Ishikawa (cell line): ENCODE results near the gene SCIMP.

Source experiments
- CEBPB ChIP-seq: IDR thresholded peaks from 2 replicates; pipeline ENCODE4 v1.6.1; 2012
- CREB1 ChIP-seq: IDR thresholded peaks from 2 replicates; pipeline ENCODE4 v1.6.1; 2012; ENCODE audit warnings: low read depth
- EGR1 ChIP-seq: IDR thresholded peaks from 2 replicates; pipeline ENCODE4 v1.6.1; 2012
- EP300 ChIP-seq: IDR thresholded peaks from 2 replicates; pipeline ENCODE4 v1.6.1; 2012; ENCODE audit warnings: borderline replicate concordance
- FOXM1 ChIP-seq: IDR thresholded peaks from 2 replicates; pipeline ENCODE4 v1.6.1; 2012; ENCODE audit warnings: low read depth, borderline replicate concordance
- MAX ChIP-seq: IDR thresholded peaks from 2 replicates; pipeline ENCODE4 v1.6.1; 2012
- NFIC ChIP-seq: IDR thresholded peaks from 2 replicates; pipeline ENCODE4 v1.6.1; 2012
- RAD21 ChIP-seq: IDR thresholded peaks from 2 replicates; pipeline ENCODE4 v1.6.1; 2012; ENCODE audit warnings: low read depth
- REST ChIP-seq: IDR thresholded peaks from 2 replicates; pipeline ENCODE4 v1.6.1; 2012; ENCODE audit warnings: low read depth, mild to moderate bottlenecking
- TAF1 ChIP-seq: IDR thresholded peaks from 2 replicates; pipeline ENCODE4 v1.6.1; 2012; ENCODE audit warnings: low read depth, mild to moderate bottlenecking
- TCF12 ChIP-seq: IDR thresholded peaks from 2 replicates; pipeline ENCODE4 v1.6.1; 2012; ENCODE audit warnings: low read depth
- TEAD4 ChIP-seq: IDR thresholded peaks from 2 replicates; pipeline ENCODE4 v1.6.1; 2012
- USF1 ChIP-seq: IDR thresholded peaks from 2 replicates; pipeline ENCODE4 v1.6.1; 2012
- YY1 ChIP-seq: IDR thresholded peaks from 2 replicates; pipeline ENCODE4 v1.6.1; 2012; ENCODE audit warnings: low read depth
- ZBTB7A ChIP-seq: IDR thresholded peaks from 2 replicates; pipeline ENCODE4 v1.6.1; 2012; ENCODE audit warnings: low read depth

Gene SCIMP

GRCh38 chr17:5257124-5257523 lies 22.5 kb upstream of the SCIMP start:
- TF ChIP-seq CEBPB (no peak), TAF1 (no peak), TCF12 (no peak), MAX (no peak), FOXM1 (no peak), NFIC (no peak), EP300 (no peak), REST (no peak), TEAD4 (no peak), ZBTB7A (no peak), CREB1 (no peak), USF1 (no peak), RAD21 (no peak), EGR1 (no peak), YY1 (no peak)

- TF ChIP-seq REST, result no peak
- no peak for TF ChIP-seq CREB1
- TF ChIP-seq TCF12, result no peak
- no peak for TF ChIP-seq EP300
- no peak for TF ChIP-seq MAX
- no peak for TF ChIP-seq TAF1
- no peak for TF ChIP-seq NFIC
- no peak for TF ChIP-seq RAD21
- no peak for TF ChIP-seq CEBPB
- TF ChIP-seq FOXM1, result no peak
- TF ChIP-seq EGR1, result no peak
- no peak for TF ChIP-seq TEAD4
- TF ChIP-seq USF1, result no peak
- TF ChIP-seq ZBTB7A, result no peak
- no peak for TF ChIP-seq YY1
These were observed 20.4 kb upstream of the SCIMP start for GRCh38 chr17:5254903-5255521.

- no peak for TF ChIP-seq MAX
- TF ChIP-seq TEAD4, result no peak
- TF ChIP-seq EGR1, result no peak
- no peak for TF ChIP-seq RAD21
- TF ChIP-seq FOXM1, result no peak
- TF ChIP-seq NFIC, result no peak
- TF ChIP-seq YY1, result no peak
- TF ChIP-seq USF1, result no peak
- no peak for TF ChIP-seq EP300
- no peak for TF ChIP-seq TAF1
- no peak for TF ChIP-seq CEBPB
- TF ChIP-seq TCF12, result no peak
These were observed 19.8 kb upstream of the SCIMP start for GRCh38 chr17:5254414-5254813.

- peak; percentile 77 for TF ChIP-seq RAD21
- TF ChIP-seq FOXM1, result no peak
These were observed 15.0 kb upstream of the SCIMP start for GRCh38 chr17:5249615-5250014.

- TF ChIP-seq TEAD4 (no peak), NFIC (no peak)
These were observed 14.3 kb upstream of the SCIMP start for GRCh38 chr17:5248821-5249479.

GRCh38 chr17:5247621-5248020 lies 13.0 kb upstream of the SCIMP start:
- TF ChIP-seq EP300, result no peak
- no peak for TF ChIP-seq CEBPB
- no peak for TF ChIP-seq CREB1
- no peak for TF ChIP-seq FOXM1
- TF ChIP-seq TEAD4, result no peak
- no peak for TF ChIP-seq TCF12
- TF ChIP-seq NFIC, result no peak
- no peak for TF ChIP-seq RAD21
- TF ChIP-seq MAX, result no peak
- TF ChIP-seq USF1, result no peak
- TF ChIP-seq TAF1, result no peak
- no peak for TF ChIP-seq YY1
- no peak for TF ChIP-seq EGR1
- TF ChIP-seq ZBTB7A, result no peak
- TF ChIP-seq REST, result no peak
